Esophagus squamous epithelium (tissue), 4 donors: ENCODE data around the gene KRT80.

Source experiments
- POLR2A ChIP-seq, 4 donors: fragments of 450-650 bp; IDR thresholded peaks; one replicate each; pipeline ENCODE4 v1.6.1; 2017; ENCODE audit warnings: antibody characterized with exemption in 4 of 4, mild to moderate bottlenecking in 4 of 4, moderate library complexity in 3 of 4
- TF ChIP-seq, protein P1 (sequence below), 6 experiments: fragments of 450-650 bp in 4 of 6; fragments of 200-600 bp in 2 of 6; sonication (generic) in 2 of 6; IDR thresholded peaks; one replicate each; pipeline ENCODE4 v1.5.1; 2016 to 2019; ENCODE audit warnings: antibody characterized with exemption in 6 of 6, mild to moderate bottlenecking in 4 of 6, moderate library complexity in 4 of 6

- TF ChIP-seq POLR2A (IDR thresholded peaks at IDR 0.05), result no peak
- TF ChIP-seq, protein P1, sequence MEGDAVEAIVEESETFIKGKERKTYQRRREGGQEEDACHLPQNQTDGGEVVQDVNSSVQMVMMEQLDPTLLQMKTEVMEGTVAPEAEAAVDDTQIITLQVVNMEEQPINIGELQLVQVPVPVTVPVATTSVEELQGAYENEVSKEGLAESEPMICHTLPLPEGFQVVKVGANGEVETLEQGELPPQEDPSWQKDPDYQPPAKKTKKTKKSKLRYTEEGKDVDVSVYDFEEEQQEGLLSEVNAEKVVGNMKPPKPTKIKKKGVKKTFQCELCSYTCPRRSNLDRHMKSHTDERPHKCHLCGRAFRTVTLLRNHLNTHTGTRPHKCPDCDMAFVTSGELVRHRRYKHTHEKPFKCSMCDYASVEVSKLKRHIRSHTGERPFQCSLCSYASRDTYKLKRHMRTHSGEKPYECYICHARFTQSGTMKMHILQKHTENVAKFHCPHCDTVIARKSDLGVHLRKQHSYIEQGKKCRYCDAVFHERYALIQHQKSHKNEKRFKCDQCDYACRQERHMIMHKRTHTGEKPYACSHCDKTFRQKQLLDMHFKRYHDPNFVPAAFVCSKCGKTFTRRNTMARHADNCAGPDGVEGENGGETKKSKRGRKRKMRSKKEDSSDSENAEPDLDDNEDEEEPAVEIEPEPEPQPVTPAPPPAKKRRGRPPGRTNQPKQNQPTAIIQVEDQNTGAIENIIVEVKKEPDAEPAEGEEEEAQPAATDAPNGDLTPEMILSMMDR (IDR thresholded peaks at IDR 0.05), result no peak
Observed at GRCh38 chr12:52184813-52185212, 7.0 kb downstream of the KRT80 start.
